A673 (cell line): ENCODE results near the gene THAP9.

ENCODE experiments used
- CTCF ChIP-seq: fragments of 300-800, 200-600 bp; sonication (generic); conservative IDR thresholded peaks from 2 replicates; pipeline ENCODE4 v1.5.1; 2017; ENCODE audit warnings: low read depth, mild to moderate bottlenecking, antibody characterized with exemption, low read length, moderate library complexity, mixed read lengths
- EZH2 ChIP-seq: fragments of 200-600 bp; sonication (generic); IDR thresholded peaks from 2 replicates; pipeline ENCODE4 v1.6.1; 2017; ENCODE audit warnings: borderline replicate concordance, low read depth, mild to moderate bottlenecking, mixed read lengths, antibody characterized with exemption, low read length; ENCODE audit not compliant: poor library complexity, severe bottlenecking

GRCh38 chr4:82921795-82922194 lies 21.3 kb downstream of the THAP9 start:
- TF ChIP-seq CTCF (no peak), EZH2 (no peak)
